ENCODE measurements around the gene GTF2F2. TPM values are rescaled to one million over a fixed set of nuclear protein-coding genes. Genes with fewer than 3 reads are reported as not detected.

The GTF2F2 gene
- total and polyA plus RNA-seq, 7 donors, result 18.5 to 32.7 (median 28.5) TPM

GRCh38 chr13:45205124-45205523 lies 84.8 kb downstream of the GTF2F2 start:
- Histone ChIP-seq H3K4me3 (no peak overlapping the region), H3K36me3 (peaks cover 0 to 4% (median 0%) of the 10 kb centered on the region in 4 donors), H3K27me3 (no peaks in the 10 kb centered on the region), H3K27ac (peak overlapping the region in 3 of 4 donors; percentile 66 to 86 (median 83)), H3K9me3 (no peaks in the 10 kb centered on the region), H3K4me1 (peaks cover 0 to 58% (median 36%) of the 10 kb centered on the region in 4 donors)
- DNase-seq, result no peak
- intact Hi-C loops (cut with DNase I), result loop anchor here (5.0 kb wide), 2 partner anchors 37 to 102 kb away; no protein-coding TSS in a partner anchor
- WGBS, 2 donors, result 79 to 90% methylated on average over 5 of the region's 5 CpGs
- no peak for TF ChIP-seq POLR2A (IDR thresholded peaks at IDR 0.05)
- TF ChIP-seq EP300 (IDR thresholded peaks at IDR 0.05), result no peak
- no peak for TF ChIP-seq POLR2AphosphoS5 (IDR thresholded peaks at IDR 0.05)
- TF ChIP-seq, protein P1, sequence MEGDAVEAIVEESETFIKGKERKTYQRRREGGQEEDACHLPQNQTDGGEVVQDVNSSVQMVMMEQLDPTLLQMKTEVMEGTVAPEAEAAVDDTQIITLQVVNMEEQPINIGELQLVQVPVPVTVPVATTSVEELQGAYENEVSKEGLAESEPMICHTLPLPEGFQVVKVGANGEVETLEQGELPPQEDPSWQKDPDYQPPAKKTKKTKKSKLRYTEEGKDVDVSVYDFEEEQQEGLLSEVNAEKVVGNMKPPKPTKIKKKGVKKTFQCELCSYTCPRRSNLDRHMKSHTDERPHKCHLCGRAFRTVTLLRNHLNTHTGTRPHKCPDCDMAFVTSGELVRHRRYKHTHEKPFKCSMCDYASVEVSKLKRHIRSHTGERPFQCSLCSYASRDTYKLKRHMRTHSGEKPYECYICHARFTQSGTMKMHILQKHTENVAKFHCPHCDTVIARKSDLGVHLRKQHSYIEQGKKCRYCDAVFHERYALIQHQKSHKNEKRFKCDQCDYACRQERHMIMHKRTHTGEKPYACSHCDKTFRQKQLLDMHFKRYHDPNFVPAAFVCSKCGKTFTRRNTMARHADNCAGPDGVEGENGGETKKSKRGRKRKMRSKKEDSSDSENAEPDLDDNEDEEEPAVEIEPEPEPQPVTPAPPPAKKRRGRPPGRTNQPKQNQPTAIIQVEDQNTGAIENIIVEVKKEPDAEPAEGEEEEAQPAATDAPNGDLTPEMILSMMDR (IDR thresholded peaks at IDR 0.05), result no peak

- peaks cover 0 to 5% (median 0%) of the 10 kb centered on the region in 4 donors for H3K36me3 ChIP-seq
- peak in 1 of 4 donors; percentile 30 for TF ChIP-seq POLR2AphosphoS5 (IDR thresholded peaks at IDR 0.05)
- TF ChIP-seq, protein P1 (IDR thresholded peaks at IDR 0.05), result no peak
- peak overlapping the region in 1 of 4 donors; percentile 24 for H3K4me3 ChIP-seq
- no peaks in the 10 kb centered on the region for H3K9me3 ChIP-seq
- peak overlapping the region; percentile 66 to 86 (median 79) for H3K27ac ChIP-seq
- H3K4me1 ChIP-seq, result peaks cover 0 to 48% (median 34%) of the 10 kb centered on the region in 4 donors
- intact Hi-C loops (cut with DNase I), result loop anchor here (5.0 kb wide), 2 partner anchors 36 to 101 kb away; no protein-coding TSS in a partner anchor
- H3K27me3 ChIP-seq, result no peaks in the 10 kb centered on the region
- DNase-seq, result no peak
These were observed 86.0 kb downstream of the GTF2F2 start for GRCh38 chr13:45206340-45206739.

DNA sequence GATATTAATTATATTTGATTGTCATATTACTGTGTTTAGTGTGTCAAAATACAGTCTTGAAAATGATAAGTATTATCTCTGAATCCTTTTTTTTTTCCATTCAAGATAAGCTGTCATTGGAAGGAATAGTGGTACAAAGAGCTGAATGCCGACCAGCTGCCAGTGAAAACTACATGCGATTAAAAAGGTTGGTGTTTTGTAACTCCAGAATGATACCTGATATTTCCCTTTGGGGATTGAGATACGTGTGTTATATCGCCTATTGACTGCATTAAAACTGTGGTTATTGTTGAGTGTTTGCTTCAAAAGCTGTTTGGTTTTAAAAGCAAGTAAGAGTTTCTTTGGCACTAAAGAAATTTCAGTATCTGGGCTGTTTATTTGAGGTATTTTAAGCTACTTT lies 87.0 kb downstream of the GTF2F2 start:
- Histone ChIP-seq H3K4me3 (peak overlapping the region in 3 of 4 donors; percentile 2 to 27 (median 24)), H3K9me3 (no peaks in the 10 kb centered on the region), H3K36me3 (peaks cover 0 to 5% (median 0%) of the 10 kb centered on the region in 4 donors), H3K27ac (peak overlapping the region; percentile 66 to 86 (median 79)), H3K4me1 (peaks cover 0 to 48% (median 34%) of the 10 kb centered on the region in 4 donors), H3K27me3 (no peaks in the 10 kb centered on the region)
- TF ChIP-seq POLR2A (IDR thresholded peaks at IDR 0.05), result no peak
- TF ChIP-seq POLR2AphosphoS5 (IDR thresholded peaks at IDR 0.05), result no peak
- TF ChIP-seq, protein P1 (IDR thresholded peaks at IDR 0.05), result no peak
- no peak for TF ChIP-seq EP300 (IDR thresholded peaks at IDR 0.05)
- DNase-seq, result no peak
- 50 to 82% methylated on average over 4 of the region's 4 CpGs for WGBS, 2 donors
- intact Hi-C loops (cut with DNase I), result loop anchor here (5.0 kb wide), 2 partner anchors 35 to 100 kb away; no protein-coding TSS in a partner anchor

- 48 to 69% methylated on average over 2 of the region's 2 CpGs for WGBS, 2 donors
- Histone ChIP-seq H3K4me3 (peak overlapping the region in 2 of 4 donors; percentile 24 to 27), H3K36me3 (peaks cover 0 to 5% (median 0%) of the 10 kb centered on the region in 4 donors), H3K4me1 (peaks cover 0 to 48% (median 34%) of the 10 kb centered on the region in 4 donors), H3K9me3 (no peaks in the 10 kb centered on the region), H3K27ac (peak overlapping the region in 3 of 4 donors; percentile 66 to 86 (median 83)), H3K27me3 (no peaks in the 10 kb centered on the region)
- intact Hi-C loops (cut with DNase I), result loop anchor here (5.0 kb wide), 2 partner anchors 34 to 99 kb away; no protein-coding TSS in a partner anchor
- DNase-seq, result no peak
- no peak for TF ChIP-seq POLR2AphosphoS5 (IDR thresholded peaks at IDR 0.05)
- TF ChIP-seq, protein P1 (IDR thresholded peaks at IDR 0.05), result no peak
- no peak for TF ChIP-seq POLR2A (IDR thresholded peaks at IDR 0.05)
- no peak for TF ChIP-seq EP300 (IDR thresholded peaks at IDR 0.05)
These were observed 87.8 kb downstream of the GTF2F2 start for GRCh38 chr13:45208132-45208531.
